IMR-90 (cell line): ENCODE data around the gene NAA15. TPM values are rescaled to one million over a fixed set of nuclear protein-coding genes. Genes with fewer than 3 reads are reported as not detected.

Experiments used
- ATAC-seq: fragments of 200-7000 bp; cut with Tn5 transposase; 2 replicates; pipeline ENCODE4 v1.9.1; 2020; ENCODE audit warnings: low read depth, mild to moderate bottlenecking, moderate library complexity
- BruUV-seq: library from RNA; stranded (reverse); fragments of 400-500 nt; replicated peaks from 2 replicates; lab custom pipeline; 2021; lab: Mats Ljungman, UMichigan
- CTCF ChIA-PET: fragments of 300-600 bp; formaldehyde crosslinking; extraction: SDS; loops from one replicate; lab custom pipeline; 2021; ENCODE audit warnings: antibody characterized with exemption; lab: Yijun Ruan, JAX
- POLR2A ChIA-PET: fragments of 300-600 bp; sonication (Branson Sonifier 250); formaldehyde crosslinking; loops from one replicate; lab custom pipeline; 2022; ENCODE audit warnings: antibody characterized with exemption; ENCODE audit not compliant: unreplicated experiment; lab: Charles Lee
- DNase-seq: peaks from one replicate; pipeline ENCODE4 v3.0.0; 2013
- H2AFZ ChIP-seq: replicated peaks from 2 replicates; pipeline ENCODE3; 2013; ENCODE audit warnings: low read length, mild to moderate bottlenecking; ENCODE audit not compliant: poor library complexity
- H2AK5ac ChIP-seq: 2 replicates; pipeline ENCODE4 v1.6.1; 2013; ENCODE audit warnings: low read depth, low read length, inconsistent platforms
- H2AK9ac ChIP-seq: replicated peaks from 2 replicates; pipeline ENCODE3; 2013; ENCODE audit warnings: mild to moderate bottlenecking, low read depth, low read length, moderate library complexity; ENCODE audit not compliant: poor library complexity
- H2BK120ac ChIP-seq: 2 replicates; pipeline ENCODE4 v1.6.1; 2013; ENCODE audit warnings: low read depth, low read length, inconsistent platforms
- H2BK15ac ChIP-seq: 3 replicates; pipeline ENCODE4 v1.6.1; 2013; ENCODE audit warnings: low read depth, low read length, inconsistent platforms
- H2BK20ac ChIP-seq: 2 replicates; pipeline ENCODE4 v1.6.1; 2013; ENCODE audit warnings: low read depth, mild to moderate bottlenecking, inconsistent platforms, low read length, moderate library complexity
- H2BK5ac ChIP-seq: 2 replicates; pipeline ENCODE4 v1.6.1; 2013; ENCODE audit warnings: mild to moderate bottlenecking, low read depth, low read length, inconsistent platforms; ENCODE audit not compliant: poor library complexity, severe bottlenecking
- H3K14ac ChIP-seq: replicated peaks from 2 replicates; pipeline ENCODE4 v1.6.1; 2013; ENCODE audit warnings: low read depth, low read length, inconsistent platforms
- H3K18ac ChIP-seq: 2 replicates; pipeline ENCODE4 v1.6.1; 2013; ENCODE audit warnings: low read depth, low read length, control low read depth
- H3K23ac ChIP-seq: 2 replicates; pipeline ENCODE4 v1.6.1; 2013; ENCODE audit warnings: low read depth, low read length, inconsistent platforms
- H3K27ac ChIP-seq: 2 replicates; pipeline ENCODE4 v1.5.1; 2013; ENCODE audit warnings: mild to moderate bottlenecking, control low read depth, low read length; ENCODE audit not compliant: insufficient read depth
- H3K27me3 ChIP-seq: 2 replicates; pipeline ENCODE4 v1.6.1; 2013; ENCODE audit warnings: low read length; ENCODE audit not compliant: control insufficient read depth, insufficient read depth
- H3K36me3 ChIP-seq: 2 replicates; pipeline ENCODE4 v1.6.1; 2013; ENCODE audit warnings: low read length, mixed read lengths; ENCODE audit not compliant: control insufficient read depth, insufficient read depth
- H3K4ac ChIP-seq: 2 replicates; pipeline ENCODE4 v1.6.1; 2013; ENCODE audit warnings: low read depth, low read length, inconsistent platforms
- H3K4me1 ChIP-seq: 2 replicates; pipeline ENCODE4 v1.6.1; 2013; ENCODE audit warnings: low read length, mixed read lengths; ENCODE audit not compliant: control insufficient read depth, insufficient read depth
- H3K4me2 ChIP-seq: 2 replicates; pipeline ENCODE4 v1.6.1; 2013; ENCODE audit warnings: low read depth, mild to moderate bottlenecking, control low read depth, low read length, moderate library complexity
- H3K4me3 ChIP-seq: 2 replicates; pipeline ENCODE4 v1.5.1; 2013; ENCODE audit warnings: low read depth, mild to moderate bottlenecking, control low read depth, low read length, moderate library complexity; ENCODE audit not compliant: insufficient read depth
- H3K56ac ChIP-seq: 2 replicates; pipeline ENCODE4 v1.6.1; 2013; ENCODE audit warnings: low read length, inconsistent platforms; ENCODE audit not compliant: insufficient read depth; ENCODE audit errors: extremely low read depth
- H3K79me1 ChIP-seq, 2 experiments: 2 replicates each; pipeline ENCODE4 v1.6.1; 2013; ENCODE audit warnings: low read length in 2 of 2, inconsistent platforms in 1 of 2, low read depth in 1 of 2
- H3K9ac ChIP-seq: 2 replicates; pipeline ENCODE4 v1.6.1; 2013; ENCODE audit warnings: low read depth, low read length, control low read depth
- H3K9me1 ChIP-seq: 2 replicates; pipeline ENCODE4 v1.6.1; 2013; ENCODE audit warnings: low read length, inconsistent platforms; ENCODE audit not compliant: insufficient read depth
- H3K9me3 ChIP-seq: 2 replicates; pipeline ENCODE4 v1.6.1; 2013; ENCODE audit warnings: low read length; ENCODE audit not compliant: control insufficient read depth, insufficient read depth
- H4K20me1 ChIP-seq: 2 replicates; pipeline ENCODE4 v1.6.1; 2013; ENCODE audit warnings: low read length, inconsistent platforms; ENCODE audit not compliant: insufficient read depth
- H4K5ac ChIP-seq: 2 replicates; pipeline ENCODE4 v1.6.1; 2013; ENCODE audit warnings: mild to moderate bottlenecking, low read depth, low read length, control low read depth
- H4K8ac ChIP-seq, 2 experiments: 2 replicates each; pipeline ENCODE4 v1.6.1; 2013; ENCODE audit warnings: low read depth in 2 of 2, low read length in 2 of 2, control low read depth in 1 of 2, inconsistent platforms in 1 of 2
- H4K91ac ChIP-seq: 2 replicates; pipeline ENCODE4 v1.6.1; 2013; ENCODE audit warnings: low read depth, low read length, inconsistent platforms; ENCODE audit not compliant: insufficient read depth
- BHLHE40 ChIP-seq: fragments of 150-350 bp; IDR thresholded peaks from 2 replicates; pipeline ENCODE4 v1.6.1; 2016; ENCODE audit warnings: mild to moderate bottlenecking, low read depth, low read length
- CEBPB ChIP-seq: IDR thresholded peaks from 2 replicates; pipeline ENCODE4 v1.6.1; 2012; ENCODE audit warnings: low read depth, low read length, improper control_type of control experiment
- CHD1 ChIP-seq: IDR thresholded peaks from 2 replicates; pipeline ENCODE4 v1.6.1; 2012; ENCODE audit warnings: low read depth, low read length, improper control_type of control experiment
- CTCF ChIP-seq: conservative IDR thresholded peaks from 2 replicates; pipeline ENCODE4 v1.5.1; 2012; ENCODE audit warnings: mild to moderate bottlenecking, low read depth, low read length, improper control_type of control experiment
- ELK1 ChIP-seq: fragments of 150-350 bp; IDR thresholded peaks from 2 replicates; pipeline ENCODE4 v1.6.1; 2016; ENCODE audit warnings: low read depth, mild to moderate bottlenecking, low read length, moderate library complexity, borderline replicate concordance
- FOS ChIP-seq: fragments of 150-350 bp; IDR thresholded peaks from 2 replicates; pipeline ENCODE4 v1.6.1; 2016; ENCODE audit warnings: low read depth, low read length
- MAFK ChIP-seq: IDR thresholded peaks from 2 replicates; pipeline ENCODE4 v1.6.1; 2012; ENCODE audit warnings: low read depth, low read length, improper control_type of control experiment
- MAZ ChIP-seq: IDR thresholded peaks from 2 replicates; pipeline ENCODE4 v1.6.1; 2012; ENCODE audit warnings: low read depth, mild to moderate bottlenecking, low read length, improper control_type of control experiment, moderate library complexity, borderline replicate concordance
- MXI1 ChIP-seq: IDR thresholded peaks from 2 replicates; pipeline ENCODE4 v1.6.1; 2012; ENCODE audit warnings: low read depth, mild to moderate bottlenecking, low read length, moderate library complexity, borderline replicate concordance
- NFE2L2 ChIP-seq: fragments of 150-350 bp; IDR thresholded peaks from 2 replicates; pipeline ENCODE4 v1.6.1; 2016; ENCODE audit warnings: low read depth, mild to moderate bottlenecking, low read length
- RAD21 ChIP-seq: IDR thresholded peaks from 2 replicates; pipeline ENCODE4 v1.6.1; 2012; ENCODE audit warnings: low read length, improper control_type of control experiment
- RCOR1 ChIP-seq: IDR thresholded peaks from 2 replicates; pipeline ENCODE4 v1.6.1; 2012; ENCODE audit warnings: mild to moderate bottlenecking, low read length, improper control_type of control experiment; ENCODE audit not compliant: insufficient replicate concordance
- RFX5 ChIP-seq: IDR thresholded peaks from 2 replicates; pipeline ENCODE4 v1.8.0; 2012; ENCODE audit warnings: low read depth, mild to moderate bottlenecking, low read length, moderate library complexity
- SMC3 ChIP-seq: fragments of 150-350 bp; IDR thresholded peaks from 2 replicates; pipeline ENCODE4 v1.6.1; 2016; ENCODE audit warnings: low read depth, mild to moderate bottlenecking, antibody characterized with exemption, low read length, moderate library complexity
- USF2 ChIP-seq: fragments of 150-350 bp; IDR thresholded peaks from 2 replicates; pipeline ENCODE4 v1.6.1; 2017; ENCODE audit warnings: mild to moderate bottlenecking, antibody characterized with exemption, low read length, low read depth
- WGBS, 2 experiments: methylation state at CpG; one replicate each; pipeline versions ENCODE4 v1.1.5 to v1.1.7; 2013; ENCODE audit warnings: missing lambda C conversion rate in 2 of 2; ENCODE audit not compliant: insufficient read length in 1 of 2; ENCODE audit errors: extremely low coverage in 2 of 2; 5-methylcytosine and 5-hydroxymethylcytosine counted together
- dilution Hi-C: fragments of 300-500 bp; cut with HindIII; formaldehyde crosslinking; loops from one replicate; pipeline ENCODE4 v1.14.3; 2018; ENCODE audit warnings: low sequenced_read_pairs; ENCODE audit not compliant: unreplicated experiment
- in situ Hi-C: fragments of 300-500 bp; cut with MboI; formaldehyde crosslinking; loops from 3 replicates; pipeline ENCODE4 v1.14.3; 2019; ENCODE audit warnings: low sequenced_read_pairs, inconsistent platforms, mixed read lengths
- intact Hi-C: fragments of 100-400 bp; cut with micrococcal nuclease; formaldehyde crosslinking; loops from 2 replicates; pipeline ENCODE4 v1.10.0; 2022
- polyA plus RNA-seq, 3 experiments: library from polyadenylated mRNA; depleted of rRNA; stranded (reverse); fragments of >200 nt; gene quantifications; 2 replicates each; pipeline ENCODE4 v1.2.3, GENCODE V29; 2012; ENCODE audit warnings: low replicate concordance in 1 of 3
- total RNA-seq: library from RNA; depleted of rRNA; stranded (reverse); fragments of >200 nt; gene quantifications from 2 replicates; pipeline ENCODE4 v1.2.3, GENCODE V29; 2012

The NAA15 gene
- total and polyA plus RNA-seq, 2 of the 4 experiments (the other 2 are of a cell fraction) = 11.0 to 43.4 TPM

- no peak overlapping the region for H3K14ac ChIP-seq
- no peak overlapping the region for H2AK5ac ChIP-seq
- no TSS peak for BruUV-seq
- H3K23ac ChIP-seq = no peak overlapping the region
- H3K4me2 ChIP-seq = peak overlapping the region; percentile 81
- no peak overlapping the region for H3K4ac ChIP-seq
- H3K9me1 ChIP-seq = peaks cover 10% of the 10 kb centered on the region
- no peak overlapping the region for H4K91ac ChIP-seq
- H2BK15ac ChIP-seq = no peak overlapping the region
- H3K9ac ChIP-seq = no peak overlapping the region
- no peak overlapping the region for H3K27ac ChIP-seq
- no peak overlapping the region for H2BK20ac ChIP-seq
- no peak overlapping the region for H3K4me3 ChIP-seq
- DNase-seq (peak; percentile 81), ATAC-seq (peak; percentile 89)
- no peak overlapping the region for H3K56ac ChIP-seq
- H4K5ac ChIP-seq = peak overlapping the region; percentile 58; the same call in 1 of the 2 replicates
- intact Hi-C loops = no loop called here
- H2BK5ac ChIP-seq = peak overlapping the region; percentile 64
- ChIA-PET POLR2A (interaction anchor here (0.5 kb wide), 1 partner anchor 715 kb away, joined by 6 read pairs; no protein-coding TSS in a partner anchor), CTCF (interaction anchor here (0.9 to 1.3 kb wide), 2 partner anchors 17 to 143 kb away, joined by 3 read pairs; no protein-coding TSS in a partner anchor)
- H3K18ac ChIP-seq = peak overlapping the region; percentile 68
- in situ Hi-C loops = no loop called here
- no CpG with 5 or more reads among the region's 1 CpG for WGBS, 2 experiments
- no peak overlapping the region for H2BK120ac ChIP-seq
- H3K27me3 ChIP-seq = no peaks in the 10 kb centered on the region
- H3K4me1 ChIP-seq = peaks cover 17% of the 10 kb centered on the region
- no peak overlapping the region for H4K8ac ChIP-seq
- H3K79me1 ChIP-seq = peaks cover 15 to 37% of the 10 kb centered on the region in 2 experiments
- peaks cover 15% of the 10 kb centered on the region for H3K36me3 ChIP-seq
- H2AK9ac ChIP-seq = no peak overlapping the region
- peaks cover 7% of the 10 kb centered on the region; the same call in 1 of the 2 replicates for H4K20me1 ChIP-seq
- dilution Hi-C loops = no loop called here
- H3K9me3 ChIP-seq = no peaks in the 10 kb centered on the region
- H2AFZ ChIP-seq = no peak overlapping the region
- TF ChIP-seq FOS (no peak; the same call in 1 of the 2 replicates), NFE2L2 (no peak), MAFK (no peak), RFX5 (no peak), CHD1 (no peak), USF2 (no peak), CEBPB (no peak), BHLHE40 (no peak), SMC3 (no peak), RCOR1 (no peak), RAD21 (no peak), ELK1 (no peak), MXI1 (no peak), CTCF (no peak), MAZ (no peak)
Measured at GRCh38 chr4:139367421-139368090, 66.3 kb downstream of the NAA15 start.
